ENCODE measurements around the gene TEKT3. TPM values are rescaled to one million over a fixed set of nuclear protein-coding genes. Genes with fewer than 3 reads are reported as not detected.

The TEKT3 gene
- total RNA-seq: not detected
- long read RNA-seq: 0 reads

GRCh38 chr17:15341385-15341849 is at the start of gene TEKT3:
Gene TEKT3 (minus strand): TSS chr17:15341597. CDS start chr17:15331585, 10,012 bp downstream.
- Histone ChIP-seq H3K27me3 (peaks cover 10% of the 10 kb centered on the region), H3K36me3 (no peaks in the 10 kb centered on the region), H3K4me3 (peak within 1 kb of the TSS; percentile 60), H3K9me3 (no peaks in the 10 kb centered on the region), H3K4me1 (peaks cover 6% of the 10 kb centered on the region), H3K27ac (no peak within 1 kb of the TSS)
- ATAC-seq (peak; percentile 99), DNase-seq (peak; percentile 92)
- TF ChIP-seq CTCF (IDR thresholded peaks at IDR 0.05): no peak
- intact Hi-C loops (cut with DNase I): no loop called here

- Histone ChIP-seq H3K27ac (no peak overlapping the region), H3K27me3 (no peaks in the 10 kb centered on the region), H3K4me1 (peaks cover 14% of the 10 kb centered on the region), H3K9me3 (no peaks in the 10 kb centered on the region), H3K4me3 (no peak overlapping the region), H3K36me3 (no peaks in the 10 kb centered on the region)
- DNase-seq (no peak), ATAC-seq (no peak)
- TF ChIP-seq CTCF (IDR thresholded peaks at IDR 0.05): no peak
- intact Hi-C loops (cut with DNase I): no loop called here
These were observed 47.1 kb upstream of the TEKT3 start for GRCh38 chr17:15388356-15389041.

- no peak for ATAC-seq
- intact Hi-C loops (cut with DNase I): no loop called here
- H3K27ac ChIP-seq: no peak overlapping the region
- no peak for TF ChIP-seq CTCF (IDR thresholded peaks at IDR 0.05)
- DNase-seq: no peak
- no peaks in the 10 kb centered on the region for H3K9me3 ChIP-seq
- no peak overlapping the region for H3K4me3 ChIP-seq
- H3K4me1 ChIP-seq: peaks cover 14% of the 10 kb centered on the region
- H3K27me3 ChIP-seq: no peaks in the 10 kb centered on the region
- no peaks in the 10 kb centered on the region for H3K36me3 ChIP-seq
These were observed 44.7 kb upstream of the TEKT3 start for GRCh38 chr17:15386083-15386482.

- no peaks in the 10 kb centered on the region for H3K36me3 ChIP-seq
- DNase-seq (no peak), ATAC-seq (no peak)
- no peaks in the 10 kb centered on the region for H3K27me3 ChIP-seq
- no peak overlapping the region for H3K4me3 ChIP-seq
- peaks cover 14% of the 10 kb centered on the region for H3K4me1 ChIP-seq
- TF ChIP-seq CTCF (IDR thresholded peaks at IDR 0.05): no peak
- H3K27ac ChIP-seq: no peak overlapping the region
- H3K9me3 ChIP-seq: no peaks in the 10 kb centered on the region
- intact Hi-C loops (cut with DNase I): no loop called here
These were observed 43.9 kb upstream of the TEKT3 start for GRCh38 chr17:15385305-15385704.

GRCh38 chr17:15384142-15384787 is 42.9 kb upstream of the TEKT3 start:
- Histone ChIP-seq H3K27ac (peak overlapping the region; percentile 69), H3K4me3 (peak overlapping the region; percentile 11), H3K4me1 (peaks cover 14% of the 10 kb centered on the region), H3K27me3 (no peaks in the 10 kb centered on the region), H3K36me3 (no peaks in the 10 kb centered on the region), H3K9me3 (no peaks in the 10 kb centered on the region)
- intact Hi-C loops (cut with DNase I): no loop called here
- peak; percentile 65 for ATAC-seq
- no peak for TF ChIP-seq CTCF (IDR thresholded peaks at IDR 0.05)
- DNase-seq: no peak

All from upper lobe of right lung (tissue), 1 donor.